ENCODE data around the gene FBXW4.

DNA sequence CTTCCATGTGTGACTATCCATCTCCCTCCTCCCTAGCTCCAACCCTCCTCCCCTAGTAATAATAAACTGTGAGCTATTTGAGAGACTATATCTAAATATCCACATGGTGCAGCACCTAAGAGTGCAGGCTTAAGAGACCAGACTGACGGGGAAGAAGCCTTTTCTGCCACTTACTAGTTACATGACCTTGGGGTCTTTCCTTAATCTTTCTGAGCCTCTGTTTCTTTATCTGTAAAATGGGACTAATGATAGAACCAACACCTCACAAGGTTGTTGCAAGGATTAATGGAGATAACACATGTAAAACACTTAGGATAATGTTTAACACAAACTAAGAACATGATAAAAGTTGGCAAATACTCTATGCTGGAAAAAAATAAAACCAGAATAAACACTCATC is 37.1 kb upstream of the FBXW4 start:
- TF ChIP-seq, protein P1, sequence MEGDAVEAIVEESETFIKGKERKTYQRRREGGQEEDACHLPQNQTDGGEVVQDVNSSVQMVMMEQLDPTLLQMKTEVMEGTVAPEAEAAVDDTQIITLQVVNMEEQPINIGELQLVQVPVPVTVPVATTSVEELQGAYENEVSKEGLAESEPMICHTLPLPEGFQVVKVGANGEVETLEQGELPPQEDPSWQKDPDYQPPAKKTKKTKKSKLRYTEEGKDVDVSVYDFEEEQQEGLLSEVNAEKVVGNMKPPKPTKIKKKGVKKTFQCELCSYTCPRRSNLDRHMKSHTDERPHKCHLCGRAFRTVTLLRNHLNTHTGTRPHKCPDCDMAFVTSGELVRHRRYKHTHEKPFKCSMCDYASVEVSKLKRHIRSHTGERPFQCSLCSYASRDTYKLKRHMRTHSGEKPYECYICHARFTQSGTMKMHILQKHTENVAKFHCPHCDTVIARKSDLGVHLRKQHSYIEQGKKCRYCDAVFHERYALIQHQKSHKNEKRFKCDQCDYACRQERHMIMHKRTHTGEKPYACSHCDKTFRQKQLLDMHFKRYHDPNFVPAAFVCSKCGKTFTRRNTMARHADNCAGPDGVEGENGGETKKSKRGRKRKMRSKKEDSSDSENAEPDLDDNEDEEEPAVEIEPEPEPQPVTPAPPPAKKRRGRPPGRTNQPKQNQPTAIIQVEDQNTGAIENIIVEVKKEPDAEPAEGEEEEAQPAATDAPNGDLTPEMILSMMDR (IDR thresholded peaks at IDR 0.05), result no peak
- TF ChIP-seq EP300 (IDR thresholded peaks at IDR 0.05), result no peak

All from stomach (tissue), 4 donors.